ENCODE data around the gene DGCR2.
"Not testable (repeated sequence)": the region's sequence is repeated elsewhere in the genome, so short reads cannot be mapped to it uniquely, and the experiment has no call there.

Gene DGCR2

GRCh38 chr22:19109198-19110063 is 12.8 kb downstream of the DGCR2 start:
- no peak for DNase-seq (ENCODE audit: low spot score)
- no peak for FAIRE-seq

GRCh38 chr22:19108807-19109197 is 13.4 kb downstream of the DGCR2 start:
- DNase-seq (ENCODE audit: low spot score) (no peak), FAIRE-seq (no peak)

GRCh38 chr22:19107730-19108074 is 14.5 kb downstream of the DGCR2 start:
- FAIRE-seq, result no peak
- no peak for DNase-seq (ENCODE audit: low spot score)

- FAIRE-seq, result no peak
- DNase-seq (ENCODE audit: low spot score), result no peak
Observed at GRCh38 chr22:19106886-19107729, 15.1 kb downstream of the DGCR2 start.

- FAIRE-seq, result no peak
- DNase-seq (ENCODE audit: low spot score), result no peak
Observed at GRCh38 chr22:19105867-19106802, 16.1 kb downstream of the DGCR2 start.

GRCh38 chr22:19105456-19105855 is 16.8 kb downstream of the DGCR2 start:
- FAIRE-seq, result no peak
- DNase-seq (ENCODE audit: low spot score), result no peak

GRCh38 chr22:19103880-19104821 is 18.1 kb downstream of the DGCR2 start:
- FAIRE-seq (no peak), DNase-seq (ENCODE audit: low spot score) (no peak)

GRCh38 chr22:19098157-19098556 is 24.1 kb downstream of the DGCR2 start:
- DNase-seq (ENCODE audit: low spot score), result no peak
- FAIRE-seq, result no peak

GRCh38 chr22:19097518-19097917 is 24.7 kb downstream of the DGCR2 start:
- DNase-seq (ENCODE audit: low spot score) (no peak), FAIRE-seq (no peak)

- DNase-seq (ENCODE audit: low spot score) (no peak), FAIRE-seq (no peak)
Observed at GRCh38 chr22:19096555-19096954, 25.7 kb downstream of the DGCR2 start.

GRCh38 chr22:19094393-19094997 is 27.7 kb downstream of the DGCR2 start:
- no peak for FAIRE-seq

GRCh38 chr22:19092725-19093124 is 29.5 kb downstream of the DGCR2 start:
- no peak for FAIRE-seq
- no peak for DNase-seq (ENCODE audit: low spot score)

More at GRCh38 chr22:19094393-19094997, 27.7 kb downstream of the DGCR2 start:
- DNase-seq (ENCODE audit: low spot score), result no peak

GRCh38 chr22:19090586-19091127 is 31.6 kb downstream of the DGCR2 start:
- no peak for FAIRE-seq
- no peak for DNase-seq (ENCODE audit: low spot score)

- no peak for DNase-seq (ENCODE audit: low spot score)
- FAIRE-seq, result no peak
Observed at GRCh38 chr22:19090183-19090582, 32.0 kb downstream of the DGCR2 start.

GRCh38 chr22:19088866-19089595 is 33.2 kb downstream of the DGCR2 start:
- no peak for FAIRE-seq
- no peak for DNase-seq (ENCODE audit: low spot score)

GRCh38 chr22:19086896-19087295 is 35.3 kb downstream of the DGCR2 start:
- DNase-seq (ENCODE audit: low spot score), result no peak
- FAIRE-seq, result no peak

GRCh38 chr22:19086417-19086816 is 35.8 kb downstream of the DGCR2 start:
- DNase-seq (ENCODE audit: low spot score), result no peak
- FAIRE-seq, result no peak

GRCh38 chr22:19085233-19085718 is 36.9 kb downstream of the DGCR2 start:
- no peak for DNase-seq (ENCODE audit: low spot score)
- no peak for FAIRE-seq

- not testable (repeated sequence) for FAIRE-seq; DNase-seq (ENCODE audit: low spot score)
Observed at GRCh38 chr22:19084586-19084985, 37.6 kb downstream of the DGCR2 start.

All from RCC 7860 (cell line).